HEK293T (cell line): ENCODE results near the gene SLC19A1.

Experiments used
- CTCF ChIA-PET: fragments of 350-600 bp; formaldehyde crosslinking; extraction: SDS; loops from one replicate; lab custom pipeline; 2021; ENCODE audit warnings: antibody characterized with exemption, inconsistent platforms; lab: Yijun Ruan, JAX
- POLR2A ChIA-PET: fragments of 350-600 bp; formaldehyde crosslinking; extraction: SDS; loops from one replicate; lab custom pipeline; 2020; ENCODE audit warnings: antibody characterized with exemption, inconsistent platforms; lab: Yijun Ruan, JAX
- DNase-seq: peaks from one replicate; pipeline ENCODE4 v3.0.0; 2012; ENCODE audit warnings: mixed read lengths; ENCODE audit errors: extremely low spot score
- ARNT ChIP-seq: fragments of 450-650 bp; IDR thresholded peaks from 2 replicates; pipeline ENCODE4 v1.6.1; 2017; ENCODE audit warnings: mild to moderate bottlenecking
- BHLHE40 ChIP-seq: fragments of 450-650 bp; IDR thresholded peaks from 2 replicates; pipeline ENCODE4 v1.6.1; 2016; ENCODE audit warnings: mild to moderate bottlenecking, moderate library complexity, borderline replicate concordance
- CTBP1 ChIP-seq: fragments of 450-650 bp; IDR thresholded peaks from 2 replicates; pipeline ENCODE4 v1.6.1; 2016; ENCODE audit warnings: borderline replicate concordance
- ELF4 ChIP-seq: fragments of 450-650 bp; IDR thresholded peaks from 2 replicates; pipeline ENCODE4 v1.6.1; 2017; ENCODE audit warnings: antibody characterized with exemption
- FOXA1 ChIP-seq: fragments of 450-650 bp; IDR thresholded peaks from 2 replicates; pipeline ENCODE4 v1.6.1; 2016; ENCODE audit warnings: mild to moderate bottlenecking
- FOXK2 ChIP-seq: fragments of 450-650 bp; IDR thresholded peaks from 2 replicates; pipeline ENCODE4 v1.6.1; 2016; ENCODE audit warnings: mild to moderate bottlenecking
- FOXM1 ChIP-seq: fragments of 450-650 bp; IDR thresholded peaks from 2 replicates; pipeline ENCODE4 v1.6.1; 2017; ENCODE audit warnings: mild to moderate bottlenecking, borderline replicate concordance
- HDGF ChIP-seq: fragments of 450-650 bp; IDR thresholded peaks from 2 replicates; pipeline ENCODE4 v1.6.1; 2017; ENCODE audit warnings: antibody characterized with exemption, borderline replicate concordance
- L3MBTL2 ChIP-seq: fragments of 450-650 bp; conservative IDR thresholded peaks from 2 replicates; pipeline ENCODE4 v1.6.1; 2016; ENCODE audit warnings: mild to moderate bottlenecking
- LEF1 ChIP-seq: fragments of 450-650 bp; IDR thresholded peaks from 2 replicates; pipeline ENCODE4 v1.6.1; 2017; ENCODE audit warnings: mild to moderate bottlenecking, borderline replicate concordance
- NFRKB ChIP-seq: fragments of 450-650 bp; IDR thresholded peaks from 2 replicates; pipeline ENCODE4 v1.6.1; 2016; ENCODE audit warnings: mild to moderate bottlenecking, moderate library complexity
- PKNOX1 ChIP-seq: fragments of 450-650 bp; IDR thresholded peaks from 2 replicates; pipeline ENCODE4 v1.6.1; 2016
- SP1 ChIP-seq: fragments of 450-650 bp; IDR thresholded peaks from 2 replicates; pipeline ENCODE4 v1.6.1; 2017
- SUZ12 ChIP-seq: fragments of 450-650 bp; IDR thresholded peaks from 2 replicates; pipeline ENCODE4 v1.6.1; 2016; ENCODE audit warnings: mild to moderate bottlenecking
- TARDBP ChIP-seq: fragments of 450-650 bp; IDR thresholded peaks from 2 replicates; pipeline ENCODE4 v1.6.1; 2016
- ZNF384 ChIP-seq: fragments of 450-650 bp; IDR thresholded peaks from 2 replicates; pipeline ENCODE4 v1.6.1; 2016

Gene SLC19A1

GRCh38 chr21:45547545-45547900 is 5.3 kb upstream of the SLC19A1 start:
- no peak for DNase-seq
- ChIA-PET CTCF (no interaction called here), POLR2A (no interaction called here)
- TF ChIP-seq ZNF384 (no peak), TARDBP (no peak), FOXM1 (no peak)

DNA sequence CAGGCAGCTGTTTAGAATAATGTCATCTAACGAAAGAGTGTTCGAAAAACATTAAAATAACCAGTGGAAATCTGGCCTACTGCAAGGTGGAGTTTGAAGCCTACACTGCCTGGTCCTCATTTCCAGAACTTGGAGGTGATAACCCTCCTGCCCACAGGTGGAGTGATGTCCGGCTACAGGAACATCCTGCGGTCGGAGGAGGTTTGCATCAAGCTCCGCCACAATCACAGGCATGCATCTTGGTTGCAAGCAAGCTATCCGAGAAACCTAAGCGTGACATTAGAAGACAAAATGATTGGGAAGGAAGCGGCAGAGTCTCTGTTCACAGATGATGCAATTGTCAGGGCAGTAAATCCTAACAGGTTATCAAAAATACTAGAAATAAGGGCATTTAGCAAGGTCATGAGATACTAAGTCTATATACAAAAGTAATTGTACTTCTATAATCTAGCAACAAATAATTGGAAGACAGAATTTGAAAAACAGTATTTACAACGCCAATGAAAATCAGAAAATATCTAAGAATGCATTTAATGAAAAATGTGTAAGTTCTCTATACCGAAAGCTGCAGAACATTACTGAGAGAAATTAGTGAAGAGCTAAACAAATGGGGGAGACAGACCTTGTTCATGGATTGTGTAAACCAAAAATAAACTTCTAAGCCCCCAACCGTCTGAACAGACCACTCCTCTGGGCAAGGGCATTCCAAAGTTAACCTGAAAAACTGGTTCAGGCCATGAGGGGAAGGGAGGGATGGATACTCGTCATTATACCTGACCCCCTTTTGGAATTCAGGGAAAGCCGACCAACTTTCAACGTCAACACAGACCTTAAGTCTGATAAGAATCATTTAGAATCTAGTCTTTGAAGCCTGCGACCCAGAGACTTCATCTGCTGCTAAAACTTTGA is 4.7 kb upstream of the SLC19A1 start:
- ChIA-PET POLR2A (no interaction called here), CTCF (no interaction called here)
- DNase-seq = no peak
- TF ChIP-seq LEF1 (no peak), CTBP1 (no peak), FOXM1 (no peak), BHLHE40 (no peak), ELF4 (no peak), L3MBTL2 (no peak), NFRKB (no peak), FOXK2 (no peak), TARDBP (no peak), ZNF384 (no peak), SUZ12 (no peak), HDGF (no peak), PKNOX1 (no peak), ARNT (no peak), SP1 (no peak), FOXA1 (no peak)

DNA sequence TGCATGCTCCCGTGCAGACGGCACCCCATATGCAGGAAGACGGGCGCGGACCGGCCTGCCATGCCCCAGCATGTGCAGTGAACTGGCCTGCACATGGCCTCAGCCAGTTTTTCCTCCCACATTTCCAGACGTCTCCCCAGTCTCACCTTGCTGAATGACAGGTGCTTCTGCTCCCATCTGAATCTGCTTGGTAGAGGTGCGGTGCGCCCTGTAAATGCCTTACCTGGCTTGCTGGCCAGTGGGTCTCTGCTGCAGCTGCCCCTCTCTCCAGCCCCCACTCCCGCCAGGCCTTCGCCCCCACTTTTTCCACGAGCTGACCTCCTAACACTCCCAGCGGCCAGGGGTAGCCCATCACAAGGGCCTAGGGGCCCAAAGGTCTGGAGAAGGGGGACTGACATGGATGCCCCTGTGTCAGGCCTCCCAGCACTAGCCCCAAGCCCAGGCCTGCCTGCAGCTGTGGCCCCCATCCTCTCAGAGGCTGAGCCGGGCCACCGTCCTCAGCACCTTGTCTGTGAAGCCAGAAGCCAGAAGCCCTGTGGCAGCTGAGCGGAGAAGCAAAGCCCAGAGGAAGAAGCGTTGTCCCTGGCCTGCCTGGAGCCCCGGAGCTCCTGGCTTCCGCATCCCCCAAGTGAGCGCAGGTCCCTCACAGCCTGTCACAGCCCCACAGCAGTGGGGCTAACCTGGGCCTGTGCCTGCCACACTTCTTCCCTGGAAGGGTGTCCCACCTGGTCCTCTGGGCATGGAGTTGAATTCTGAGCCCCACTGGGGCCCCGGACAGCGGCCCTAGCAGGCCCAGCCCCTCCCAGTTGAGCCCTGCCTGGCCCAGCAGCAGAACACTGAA is 3.7 kb upstream of the SLC19A1 start:
- no peak for TF ChIP-seq ARNT
- no peak for TF ChIP-seq BHLHE40
- TF ChIP-seq FOXA1 = no peak
- no peak for TF ChIP-seq L3MBTL2
- TF ChIP-seq HDGF = no peak
- no peak for TF ChIP-seq FOXM1
- no peak for TF ChIP-seq FOXK2
- TF ChIP-seq NFRKB = no peak
- POLR2A ChIA-PET = no interaction called here

GRCh38 chr21:45545236-45545570 is 3.0 kb upstream of the SLC19A1 start:
- POLR2A ChIA-PET = no interaction called here
- TF ChIP-seq LEF1 = no peak
- TF ChIP-seq ZNF384 = no peak
- TF ChIP-seq NFRKB = no peak
- no peak for TF ChIP-seq HDGF
- no peak for TF ChIP-seq ARNT
- no peak for TF ChIP-seq FOXK2
- no peak for TF ChIP-seq PKNOX1
- no peak for TF ChIP-seq BHLHE40
- TF ChIP-seq SP1 = no peak
- CTCF ChIA-PET = no interaction called here
- DNase-seq = no peak

More for the DNA sequence above, 3.7 kb upstream of the SLC19A1 start:
- CTCF ChIA-PET = no interaction called here
- no peak for DNase-seq

DNA sequence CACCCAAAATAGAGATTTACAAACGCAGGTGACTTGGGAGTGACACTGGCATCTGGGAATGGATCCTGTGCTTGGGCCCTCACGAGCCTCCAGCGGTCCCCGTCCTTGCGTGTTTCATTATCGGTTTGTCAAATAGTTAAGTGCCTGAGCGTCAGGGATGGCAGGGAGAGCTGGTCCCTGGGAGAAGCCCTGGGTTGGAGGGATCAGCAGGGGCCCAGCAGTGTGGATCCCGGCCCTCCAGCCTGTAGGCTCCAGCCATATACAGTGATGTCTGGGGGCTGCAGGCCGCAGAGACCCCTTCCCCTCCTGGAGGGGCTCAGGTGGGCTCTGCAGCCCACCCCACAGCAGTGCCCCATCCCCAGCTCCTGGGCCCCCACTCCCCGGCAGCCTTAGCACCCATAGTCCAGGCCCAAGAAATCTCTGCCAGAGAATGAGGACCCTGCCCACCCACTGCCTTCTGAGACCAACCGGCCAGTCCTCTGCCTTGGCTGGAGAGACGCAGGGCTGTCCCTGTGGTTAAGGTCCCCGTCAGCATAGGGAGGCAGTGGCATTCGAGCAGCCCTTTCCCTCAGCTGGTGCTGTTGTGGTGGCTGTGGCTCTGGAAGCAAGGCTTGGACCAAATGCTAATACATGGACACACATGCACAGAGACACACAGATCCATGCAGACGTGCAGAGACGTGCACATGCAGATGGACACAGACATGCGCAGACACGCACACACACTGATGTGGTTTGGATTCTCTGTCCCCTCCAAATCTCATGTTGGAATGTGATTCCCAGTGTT is 2.4 kb upstream of the SLC19A1 start:
- TF ChIP-seq SP1 = no peak
- TF ChIP-seq HDGF = no peak
- no peak for TF ChIP-seq L3MBTL2
- no peak for TF ChIP-seq ELF4
- TF ChIP-seq BHLHE40 = no peak
- no peak for TF ChIP-seq SUZ12
- no peak for TF ChIP-seq FOXA1
- no peak for TF ChIP-seq PKNOX1
- TF ChIP-seq NFRKB = no peak
- no peak for TF ChIP-seq ARNT
- no peak for TF ChIP-seq LEF1
- TF ChIP-seq FOXM1 = no peak
- no peak for TF ChIP-seq FOXK2
- TF ChIP-seq CTBP1 = no peak
- no peak for TF ChIP-seq ZNF384
- TF ChIP-seq TARDBP = no peak
- ChIA-PET CTCF (no interaction called here), POLR2A (no interaction called here)
- DNase-seq = no peak
